HG03095 (cell line): Measurements from ENCODE around the gene CNGB1.
"Not testable (repeated sequence)": the region's sequence is repeated elsewhere in the genome, so short reads cannot be mapped to it uniquely, and the experiment has no call there.

Experiments
- ATAC-seq: cut with Tn5 transposase; IDR thresholded peaks from one replicate; pipeline ENCODE4 v1.9.1; 2021; ENCODE audit warnings: moderate library complexity; ENCODE audit not compliant: unreplicated experiment

The CNGB1 gene

GRCh38 chr16:57938484-57938883, 32.4 kb downstream of the CNGB1 start:
- no peak for ATAC-seq

GRCh38 chr16:57937861-57938260, 33.1 kb downstream of the CNGB1 start:
- no peak for ATAC-seq

- ATAC-seq: no peak
Measured at GRCh38 chr16:57935904-57936303, 35.0 kb downstream of the CNGB1 start.

- no peak for ATAC-seq
Measured at GRCh38 chr16:57930533-57930932, 40.4 kb downstream of the CNGB1 start.

GRCh38 chr16:57929250-57929649, 41.7 kb downstream of the CNGB1 start:
- ATAC-seq: no peak

- no peak for ATAC-seq
Measured at GRCh38 chr16:57926041-57926440, 44.9 kb downstream of the CNGB1 start.

- no peak for ATAC-seq
Measured at GRCh38 chr16:57925310-57925709, 45.6 kb downstream of the CNGB1 start.

- no peak for ATAC-seq
Measured at GRCh38 chr16:57924514-57924913, 46.4 kb downstream of the CNGB1 start.

GRCh38 chr16:57923841-57924240, 47.1 kb downstream of the CNGB1 start:
- no peak for ATAC-seq

- ATAC-seq: no peak
Measured at GRCh38 chr16:57923418-57923817, 47.5 kb downstream of the CNGB1 start.

- no peak for ATAC-seq
Measured at GRCh38 chr16:57920880-57921229, 50.1 kb downstream of the CNGB1 start.

- no peak for ATAC-seq
Measured at GRCh38 chr16:57920215-57920879, 50.6 kb downstream of the CNGB1 start.

GRCh38 chr16:57918994-57919393, 51.9 kb downstream of the CNGB1 start:
- ATAC-seq: no peak

GRCh38 chr16:57918444-57918843, 52.5 kb downstream of the CNGB1 start:
- no peak for ATAC-seq

- ATAC-seq: not testable (repeated sequence)
Measured at GRCh38 chr16:57917929-57918328, 53.0 kb downstream of the CNGB1 start.

- ATAC-seq: not testable (repeated sequence)
Measured at GRCh38 chr16:57917489-57917888, 53.4 kb downstream of the CNGB1 start.

- ATAC-seq: no peak
Measured at GRCh38 chr16:57916735-57917438, 54.0 kb downstream of the CNGB1 start.

GRCh38 chr16:57915811-57916488, 55.0 kb downstream of the CNGB1 start:
- no peak for ATAC-seq

GRCh38 chr16:57915267-57915666, 55.7 kb downstream of the CNGB1 start:
- no peak for ATAC-seq

- ATAC-seq: no peak
Measured at GRCh38 chr16:57914244-57915173, 56.4 kb downstream of the CNGB1 start.
